GM20000 (cell line): ENCODE measurements around the gene EMILIN2.

Experiments
- DNase-seq: peaks from one replicate; pipeline ENCODE4 v3.0.0; 2012; ENCODE audit warnings: low spot score
- CTCF ChIP-seq: IDR thresholded peaks from 2 replicates; pipeline ENCODE4 v1.5.1; 2012; ENCODE audit warnings: mild to moderate bottlenecking, control low read depth; ENCODE audit errors: extremely low read depth, missing control alignments

EMILIN2 gene

DNA sequence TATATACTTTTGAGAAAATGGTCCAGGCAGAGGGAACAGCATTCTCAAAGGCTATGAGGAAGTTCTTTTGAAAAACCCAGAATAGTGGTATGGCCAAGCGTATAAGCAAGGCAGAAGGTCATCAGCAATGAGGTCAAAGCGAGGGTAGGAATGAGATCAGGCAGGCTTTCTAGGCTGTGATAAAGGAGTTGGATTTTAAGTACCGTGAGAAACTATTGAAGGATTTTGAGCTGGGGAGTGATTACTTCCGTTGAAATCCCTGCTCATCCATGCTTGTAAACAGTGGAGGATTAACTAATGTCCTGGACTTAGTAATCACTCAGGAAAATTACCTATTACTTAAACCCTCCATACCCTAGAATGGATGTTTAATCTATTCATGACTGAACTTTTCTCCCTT, 50.2 kb downstream of the EMILIN2 start:
- no peak for TF ChIP-seq CTCF
- DNase-seq, result no peak

DNA sequence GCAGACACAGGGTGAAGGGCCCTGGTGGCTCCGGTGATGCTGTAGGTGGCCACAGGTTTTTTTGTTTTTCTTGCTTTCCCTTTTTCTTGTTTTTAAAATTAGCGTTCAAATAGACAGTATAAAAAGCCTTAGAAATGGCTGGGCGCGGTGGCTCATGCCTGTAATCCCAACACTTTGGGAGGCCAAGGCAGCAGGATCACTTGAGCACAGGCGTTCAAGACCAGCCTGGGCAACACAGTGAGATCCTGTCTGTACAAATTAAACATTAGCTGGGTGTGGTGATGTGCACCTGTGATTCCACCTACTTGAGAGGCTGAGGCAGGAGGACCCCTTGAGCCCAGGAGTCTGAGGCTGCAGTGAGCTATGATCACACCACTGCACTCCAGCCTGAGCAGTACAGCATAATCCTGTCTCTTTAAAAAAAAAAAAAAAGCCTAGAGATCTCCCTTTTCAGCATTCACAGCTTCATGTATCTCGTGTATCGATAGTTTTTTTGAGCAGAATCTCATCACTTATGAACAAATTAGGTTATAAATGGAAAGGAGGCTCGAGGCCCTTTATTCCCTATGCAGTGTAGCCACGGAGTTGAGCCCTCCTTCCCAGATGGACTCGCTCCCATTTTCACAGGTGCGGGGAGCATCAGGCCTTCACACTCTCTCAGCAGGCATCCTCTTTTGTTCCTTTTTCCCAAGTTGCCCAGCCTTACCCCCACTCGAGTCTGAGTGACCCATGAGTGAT, 50.8 kb downstream of the EMILIN2 start:
- no peak for TF ChIP-seq CTCF
- no peak for DNase-seq

GRCh38 chr18:2898186-2898640, 51.4 kb downstream of the EMILIN2 start:
- no peak for TF ChIP-seq CTCF
- no peak for DNase-seq

GRCh38 chr18:2900684-2901422, 54.0 kb downstream of the EMILIN2 start:
- no peak for DNase-seq

GRCh38 chr18:2901423-2901985, 54.7 kb downstream of the EMILIN2 start:
- DNase-seq, result no peak
- TF ChIP-seq CTCF, result no peak

More at GRCh38 chr18:2900684-2901422, 54.0 kb downstream of the EMILIN2 start:
- no peak for TF ChIP-seq CTCF

- no peak for DNase-seq
- no peak for TF ChIP-seq CTCF
Measured at GRCh38 chr18:2902327-2902726, 55.5 kb downstream of the EMILIN2 start.

DNA sequence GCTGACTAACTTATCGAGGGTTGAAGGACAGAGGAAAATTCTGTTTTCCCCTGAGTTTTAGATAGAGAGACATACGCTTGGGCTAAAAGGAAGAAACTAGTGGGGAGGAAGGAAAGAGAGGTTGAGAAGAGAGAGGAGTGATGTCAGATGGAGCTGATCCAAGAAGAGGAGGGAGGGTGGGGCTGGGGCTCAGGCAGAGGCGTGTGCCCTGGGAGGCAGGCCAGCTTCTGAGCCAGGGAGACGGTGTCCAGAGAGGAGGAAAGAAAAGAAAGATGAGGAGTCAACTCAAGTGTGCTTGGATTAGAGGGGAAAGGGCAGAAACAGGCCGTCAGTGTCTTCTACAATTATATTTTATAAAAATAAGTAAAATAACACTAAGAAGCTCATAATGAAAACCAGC, 56.2 kb downstream of the EMILIN2 start:
- no peak for TF ChIP-seq CTCF
- DNase-seq, result no peak
